ENCODE results near the gene COG3.

DNA sequence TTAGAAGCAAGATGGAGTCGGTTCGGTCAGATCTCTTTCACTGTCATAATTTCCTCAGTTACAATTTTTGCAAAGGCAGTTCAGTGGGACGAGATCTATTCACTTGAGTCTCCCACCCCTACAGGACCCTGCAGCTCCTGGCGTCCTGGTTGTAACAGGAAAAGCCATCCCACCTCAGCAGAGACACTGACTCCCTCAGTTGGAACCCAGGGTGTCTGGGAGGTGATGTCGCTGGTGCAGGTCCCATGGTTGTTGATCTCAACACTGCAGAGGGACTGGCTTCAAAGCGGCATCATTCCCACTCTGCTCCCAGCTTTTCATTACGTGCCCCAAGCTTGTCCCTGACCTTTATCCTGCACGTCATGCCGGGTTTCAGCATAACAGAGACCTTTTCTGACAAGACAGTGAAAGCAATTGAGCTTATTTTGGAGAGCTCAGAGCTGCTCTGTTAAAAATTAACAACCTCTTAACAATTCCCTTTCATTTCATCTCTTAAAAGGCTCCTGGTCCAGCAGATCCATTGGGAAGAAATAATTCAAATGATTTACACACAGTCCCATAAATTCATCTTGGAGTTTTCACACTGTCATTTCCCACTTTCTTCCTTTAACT, 17.6 kb upstream of the COG3 start:
- TF ChIP-seq POLR2A (IDR thresholded peaks at IDR 0.05; ENCODE audit: low read length) (no peak), GATA1 (IDR thresholded peaks at IDR 0.05; ENCODE audit: low read depth, low read length) (no peak)
